HCT116 (cell line): ENCODE data around the gene MYO1B. TPM values are rescaled to one million over a fixed set of nuclear protein-coding genes. Genes with fewer than 3 reads are reported as not detected.

ENCODE experiments used
- total RNA-seq: library from RNA; stranded (reverse); gene quantifications from one replicate; pipeline ENCODE4 v1.2.1, GENCODE V29; 2021; ENCODE audit not compliant: unreplicated experiment

MYO1B gene
- total RNA-seq, 1 experiment from 2014 or later = 51.7 TPM

Other genes starting within 250 kb of the MYO1B start
- 60.7 TPM for gene STAT1, start 231.2 kb upstream of the MYO1B start, total RNA-seq
- 2.0 TPM for gene STAT4, start 94.4 kb upstream of the MYO1B start, total RNA-seq